Fibroblast of skin of left biceps (primary cell): ENCODE data around the gene PAQR4.

Experiments
- DNase-seq, 2 experiments: peaks; one replicate each; pipeline ENCODE4 v3.0.0-alpha.2; 2013; ENCODE audit warnings: low read depth in 2 of 2

Gene PAQR4

GRCh38 chr16:3004781-3005284, 35.7 kb downstream of the PAQR4 start:
- no peak for DNase-seq

GRCh38 chr16:3007059-3007956, 38.2 kb downstream of the PAQR4 start:
- DNase-seq, result no peak

GRCh38 chr16:3007957-3008689, 39.0 kb downstream of the PAQR4 start:
- no peak for DNase-seq

- no peak for DNase-seq
Measured at GRCh38 chr16:3008690-3009037, 39.5 kb downstream of the PAQR4 start.

- no peak for DNase-seq
Measured at GRCh38 chr16:3009568-3010390, 40.6 kb downstream of the PAQR4 start.

GRCh38 chr16:3010510-3010909, 41.4 kb downstream of the PAQR4 start:
- DNase-seq, result no peak

GRCh38 chr16:3012246-3012645, 43.1 kb downstream of the PAQR4 start:
- DNase-seq, result no peak

- DNase-seq, result no peak
Measured at GRCh38 chr16:3012828-3013420, 43.8 kb downstream of the PAQR4 start, which contains the start of gene CLDN9. Gene CLDN9 (plus strand): TSS chr16:3012923. CDS start chr16:3013363, 440 bp downstream.

- no peak for DNase-seq
Measured at GRCh38 chr16:3013491-3013951, 44.4 kb downstream of the PAQR4 start.

GRCh38 chr16:3013998-3014690, 45.0 kb downstream of the PAQR4 start:
- DNase-seq, result no peak

- DNase-seq, result no peak
Measured at GRCh38 chr16:3014971-3015370, 45.8 kb downstream of the PAQR4 start.

GRCh38 chr16:3015865-3016521, 46.8 kb downstream of the PAQR4 start:
- DNase-seq, result no peak

GRCh38 chr16:3017344-3017743, 48.2 kb downstream of the PAQR4 start:
- no peak for DNase-seq

GRCh38 chr16:3017794-3018506, 48.8 kb downstream of the PAQR4 start, which contains the start of gene CLDN6:
Gene CLDN6 (minus strand): TSS chr16:3018183. CDS start chr16:3016021, 2,162 bp downstream.
- no peak for DNase-seq

- no peak for DNase-seq
Measured at GRCh38 chr16:3019594-3020246, 50.6 kb downstream of the PAQR4 start.

- DNase-seq, result no peak
Measured at GRCh38 chr16:3020247-3020603, 51.1 kb downstream of the PAQR4 start, which contains the start of gene TNFRSF12A. Gene TNFRSF12A (plus strand): TSS chr16:3020368. CDS start chr16:3020398, 30 bp downstream.

GRCh38 chr16:3020604-3021448, 51.7 kb downstream of the PAQR4 start:
- DNase-seq, result peak; percentile 59 to 69
